ENCODE measurements around the gene CFAP20DC.

Gene CFAP20DC

GRCh38 chr3:59040902-59041301 is 8.9 kb downstream of the CFAP20DC start:
- H3K4me3 ChIP-seq (ENCODE audit: low read depth, low read length) = no peak overlapping the region
- no peak for DNase-seq (ENCODE audit: low read depth)
- no peak for TF ChIP-seq CTCF (IDR thresholded peaks at IDR 0.05; ENCODE audit: low read depth, low read length, missing control alignments)

- H3K4me3 ChIP-seq (ENCODE audit: low read depth, low read length) = no peak overlapping the region
- DNase-seq (ENCODE audit: low read depth) = no peak
- no peak for TF ChIP-seq CTCF (IDR thresholded peaks at IDR 0.05; ENCODE audit: low read depth, low read length, missing control alignments)
Measured at GRCh38 chr3:59027607-59028006, 22.2 kb downstream of the CFAP20DC start.

- no peak for DNase-seq (ENCODE audit: low read depth)
- TF ChIP-seq CTCF (IDR thresholded peaks at IDR 0.05; ENCODE audit: low read depth, low read length, missing control alignments) = no peak
- H3K4me3 ChIP-seq (ENCODE audit: low read depth, low read length) = no peak overlapping the region
Measured at GRCh38 chr3:59023612-59024011, 26.2 kb downstream of the CFAP20DC start.

- H3K4me3 ChIP-seq (ENCODE audit: low read depth, low read length) = no peak overlapping the region
- DNase-seq (ENCODE audit: low read depth) = no peak
- TF ChIP-seq CTCF (IDR thresholded peaks at IDR 0.05; ENCODE audit: low read depth, low read length, missing control alignments) = no peak
Measured at GRCh38 chr3:59017617-59017984, 32.2 kb downstream of the CFAP20DC start.

GRCh38 chr3:59016930-59017616 is 32.8 kb downstream of the CFAP20DC start:
- DNase-seq (ENCODE audit: low read depth) = no peak
- no peak for TF ChIP-seq CTCF (IDR thresholded peaks at IDR 0.05; ENCODE audit: low read depth, low read length, missing control alignments)
- no peak overlapping the region for H3K4me3 ChIP-seq (ENCODE audit: low read depth, low read length)

GRCh38 chr3:59013611-59014010 is 36.2 kb downstream of the CFAP20DC start:
- H3K4me3 ChIP-seq (ENCODE audit: low read depth, low read length) = no peak overlapping the region
- no peak for TF ChIP-seq CTCF (IDR thresholded peaks at IDR 0.05; ENCODE audit: low read depth, low read length, missing control alignments)
- DNase-seq (ENCODE audit: low read depth) = no peak

All from GM12864 (cell line).